SK-N-SH (cell line): ENCODE data around the gene ERVMER34-1.

Source experiments
- CTCF ChIP-seq: fragments of 200-600 bp; sonication (generic); IDR thresholded peaks from 2 replicates; pipeline ENCODE4 v1.6.1; 2017; ENCODE audit warnings: antibody characterized with exemption, mild to moderate bottlenecking, moderate library complexity
- FOXM1 ChIP-seq: IDR thresholded peaks from 2 replicates; pipeline ENCODE4 v1.4.0; 2012; ENCODE audit warnings: low read depth, mild to moderate bottlenecking

- TF ChIP-seq CTCF: no peak
- TF ChIP-seq FOXM1: no peak
Measured at GRCh38 chr4:52704661-52705060, 46.6 kb downstream of the ERVMER34-1 start.
